CD4-positive, alpha-beta memory T cell (primary cell): ENCODE measurements around the gene GNL3L. TPM values are rescaled to one million over a fixed set of nuclear protein-coding genes. Genes with fewer than 3 reads are reported as not detected.
"Not testable (repeated sequence)": the region's sequence is repeated elsewhere in the genome, so short reads cannot be mapped to it uniquely, and the experiment has no call there.

Experiments used
- CTCF ChIA-PET: fragments of 350-600 bp; sonication (Branson Sonifier 250); formaldehyde crosslinking; loops from one replicate; lab custom pipeline; 2021; ENCODE audit warnings: inconsistent platforms; ENCODE audit not compliant: partially characterized antibody; lab: Charles Lee
- POLR2A ChIA-PET: fragments of 350-600 bp; sonication (Branson Sonifier 250); formaldehyde crosslinking; loops from one replicate; lab custom pipeline; 2021; ENCODE audit not compliant: partially characterized antibody; lab: Charles Lee
- DNase-seq, 5 donors: peaks; one replicate each; pipeline versions ENCODE4 v3.0.0 to v3.0.0-alpha.2; 2020 to 2022; ENCODE audit warnings: mixed read lengths in 1 of 5
- H3K27ac ChIP-seq: one replicate; pipeline ENCODE4 v1.7.0; 2013; ENCODE audit warnings: low read depth, low read length
- H3K27me3 ChIP-seq: 2 replicates; pipeline ENCODE4 v1.7.0; 2013; ENCODE audit warnings: mild to moderate bottlenecking, low read length, moderate library complexity; ENCODE audit not compliant: insufficient read depth
- H3K36me3 ChIP-seq: 2 replicates; pipeline ENCODE4 v1.7.0; 2013; ENCODE audit warnings: mild to moderate bottlenecking, low read length, moderate library complexity; ENCODE audit not compliant: insufficient read depth
- H3K4me1 ChIP-seq: 2 replicates; pipeline ENCODE4 v1.7.0; 2013; ENCODE audit warnings: mild to moderate bottlenecking, low read length, moderate library complexity; ENCODE audit not compliant: insufficient read depth
- H3K4me3 ChIP-seq, 2 donors: one replicate each; pipeline ENCODE4 v1.7.0; 2013; ENCODE audit warnings: low read length in 2 of 2, mild to moderate bottlenecking in 1 of 2
- H3K9me3 ChIP-seq, 2 donors: one replicate each; pipeline ENCODE4 v1.7.0; 2013; ENCODE audit warnings: low read length in 2 of 2, control low read depth in 1 of 2; ENCODE audit not compliant: control insufficient read depth in 1 of 2
- H3K27ac Mint-ChIP-seq, 7 donors: one replicate each; pipeline ENCODE4 v1.8.0; 2020 to 2021; ENCODE audit warnings: mixed read lengths in 7 of 7, mild to moderate bottlenecking in 6 of 7, inconsistent platforms in 3 of 7, moderate library complexity in 3 of 7
- H3K27me3 Mint-ChIP-seq, 2 donors: one replicate each; pipeline ENCODE4 v1.8.0; 2020 to 2021; ENCODE audit warnings: mixed read lengths in 2 of 2
- H3K36me3 Mint-ChIP-seq, 2 donors: one replicate each; pipeline ENCODE4 v1.8.0; 2020 to 2021; ENCODE audit warnings: mixed read lengths in 2 of 2, inconsistent platforms in 1 of 2, mild to moderate bottlenecking in 1 of 2
- H3K4me1 Mint-ChIP-seq, 4 donors: one replicate each; pipeline ENCODE4 v1.8.0; 2020 to 2021; ENCODE audit warnings: mixed read lengths in 4 of 4, mild to moderate bottlenecking in 1 of 4
- H3K4me3 Mint-ChIP-seq, 8 donors: one replicate each; pipeline ENCODE4 v1.8.0; 2020 to 2021; ENCODE audit warnings: mixed read lengths in 8 of 8, mild to moderate bottlenecking in 7 of 8, moderate library complexity in 6 of 8, inconsistent platforms in 3 of 8
- H3K9me3 Mint-ChIP-seq, 8 donors: one replicate each; pipeline ENCODE4 v1.8.0; 2020 to 2021; ENCODE audit warnings: mixed read lengths in 8 of 8, mild to moderate bottlenecking in 5 of 8, inconsistent platforms in 3 of 8, moderate library complexity in 1 of 8
- intact Hi-C: fragments of 100-400 bp; cut with micrococcal nuclease; formaldehyde crosslinking; loops from one replicate; pipeline ENCODE4 v1.15.1; 2023
- polyA plus RNA-seq, 2 donors: library from polyadenylated mRNA; unstranded; fragments of 300-500 nt; fragmentation: Illumina TruSeq; gene quantifications; one replicate each; pipeline ENCODE4 v1.2.3, GENCODE V29; 2021
- total RNA-seq, 2 experiments: library from RNA; stranded (reverse); gene quantifications; one replicate each; pipeline ENCODE4 v1.2.3, GENCODE V29; 2021

GNL3L gene
- total and polyA plus RNA-seq, 4 experiments from 2014 or later: 22.8 to 45.1 (median 38.2) TPM

GRCh38 chrX:54555006-54555405, 25.0 kb downstream of the GNL3L start:
- H3K27me3 ChIP-seq, H3K27me3 Mint-ChIP-seq, H3K4me3 ChIP-seq, H3K4me1 ChIP-seq, intact Hi-C loops, DNase-seq, POLR2A ChIA-PET, H3K27ac Mint-ChIP-seq, H3K27ac ChIP-seq, H3K9me3 ChIP-seq, H3K4me1 Mint-ChIP-seq, H3K9me3 Mint-ChIP-seq: not testable (repeated sequence)
- H3K36me3 ChIP-seq: peaks cover 39% of the 10 kb centered on the region
- peak overlapping the region in 1 of 8 donors; percentile 57 for H3K4me3 Mint-ChIP-seq
- peaks cover 20 to 61% of the 10 kb centered on the region in 2 donors for H3K36me3 Mint-ChIP-seq
- CTCF ChIA-PET: interaction anchor here (1.0 kb wide), 1 partner anchor 33 kb away, joined by 3 read pairs; no protein-coding TSS in a partner anchor

DNA sequence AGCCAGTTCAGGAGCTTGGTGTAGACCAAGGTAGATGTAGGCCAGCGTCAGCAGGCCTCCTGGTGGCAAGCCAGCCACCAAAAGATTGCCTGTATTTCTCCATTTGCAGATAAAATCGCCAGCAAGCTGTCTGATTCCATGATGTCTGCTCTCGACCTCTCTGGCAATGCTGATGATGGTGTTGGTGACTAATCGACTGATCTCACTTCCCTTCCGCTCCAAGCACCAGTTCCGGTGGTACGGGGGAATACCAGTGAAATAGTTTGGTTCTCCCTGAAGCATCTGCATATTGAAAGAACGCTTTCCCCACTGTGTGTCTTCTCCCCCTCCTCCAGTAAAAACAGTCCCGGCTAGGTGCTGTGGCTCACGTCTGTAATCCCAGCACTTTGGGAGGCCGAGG, 30.4 kb downstream of the GNL3L start:
- Histone ChIP-seq H3K36me3 (peaks cover 23% of the 10 kb centered on the region), H3K27ac (no peak overlapping the region), H3K9me3 (no peaks in the 10 kb centered on the region), H3K4me3 (no peak overlapping the region), H3K27me3 (no peaks in the 10 kb centered on the region), H3K4me1 (no peaks in the 10 kb centered on the region)
- Mint-ChIP-seq H3K4me1 (no peaks in the 10 kb centered on the region), H3K9me3 (no peaks in the 10 kb centered on the region), H3K36me3 (peaks cover 22 to 44% of the 10 kb centered on the region in 2 donors), H3K27me3 (no peaks in the 10 kb centered on the region), H3K27ac (peak overlapping the region in 1 of 7 donors; percentile 8), H3K4me3 (no peak overlapping the region)
- POLR2A ChIA-PET: interaction anchor here (0.9 kb wide), 1 partner anchor 22 kb away, joined by 4 read pairs; no protein-coding TSS in a partner anchor
- intact Hi-C loops: no loop called here
- no peak for DNase-seq
- CTCF ChIA-PET: no interaction called here

- Histone ChIP-seq H3K9me3 (no peaks in the 10 kb centered on the region), H3K27ac (no peak overlapping the region), H3K36me3 (peaks cover 17% of the 10 kb centered on the region), H3K27me3 (no peaks in the 10 kb centered on the region), H3K4me1 (no peaks in the 10 kb centered on the region), H3K4me3 (no peak overlapping the region)
- peaks cover 17 to 43% of the 10 kb centered on the region in 2 donors for H3K36me3 Mint-ChIP-seq
- no peaks in the 10 kb centered on the region for H3K27me3 Mint-ChIP-seq
- no peak for DNase-seq
- ChIA-PET CTCF (no interaction called here), POLR2A (no interaction called here)
- intact Hi-C loops: no loop called here
- no peak overlapping the region for H3K27ac Mint-ChIP-seq
- no peaks in the 10 kb centered on the region for H3K4me1 Mint-ChIP-seq
- H3K9me3 Mint-ChIP-seq: no peaks in the 10 kb centered on the region
- H3K4me3 Mint-ChIP-seq: no peak overlapping the region
These were observed 31.6 kb downstream of the GNL3L start for GRCh38 chrX:54561622-54562021.

DNA sequence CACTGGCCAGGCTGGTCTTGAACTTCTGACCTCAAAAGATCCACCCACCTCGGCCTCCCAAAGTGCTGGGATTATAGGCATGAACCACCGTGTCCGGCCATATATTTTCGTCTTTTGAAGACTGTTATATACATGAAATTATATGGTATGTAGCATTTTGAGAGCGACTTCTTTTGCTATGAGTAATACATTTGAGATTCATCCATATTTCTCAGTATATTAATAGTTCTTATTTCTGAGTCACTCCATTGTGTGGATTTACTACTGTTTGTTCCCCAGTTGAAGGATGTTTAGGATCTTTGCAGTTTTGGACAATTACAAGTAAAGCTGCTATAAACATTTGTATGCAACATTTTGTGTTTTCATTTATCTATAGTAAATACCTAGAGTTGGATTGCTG, 34.9 kb downstream of the GNL3L start:
- no peaks in the 10 kb centered on the region for H3K27me3 ChIP-seq
- H3K9me3 Mint-ChIP-seq: peaks cover 0 to 4% (median 0%) of the 10 kb centered on the region in 8 donors
- H3K4me1 ChIP-seq: no peaks in the 10 kb centered on the region
- CTCF ChIA-PET: no interaction called here
- H3K27me3 Mint-ChIP-seq: no peaks in the 10 kb centered on the region
- intact Hi-C loops: no loop called here
- no peak overlapping the region for H3K4me3 Mint-ChIP-seq
- H3K36me3 Mint-ChIP-seq: peaks cover 24 to 35% of the 10 kb centered on the region in 2 donors
- no peak overlapping the region for H3K4me3 ChIP-seq
- H3K27ac Mint-ChIP-seq: peak overlapping the region in 1 of 7 donors; percentile 21
- POLR2A ChIA-PET: no interaction called here
- peaks cover 0 to 1% (median 0%) of the 10 kb centered on the region in 4 donors for H3K4me1 Mint-ChIP-seq
- no peak overlapping the region for H3K27ac ChIP-seq
- no peak for DNase-seq
- no peaks in the 10 kb centered on the region for H3K9me3 ChIP-seq
- H3K36me3 ChIP-seq: peaks cover under 1% of the 10 kb centered on the region

DNA sequence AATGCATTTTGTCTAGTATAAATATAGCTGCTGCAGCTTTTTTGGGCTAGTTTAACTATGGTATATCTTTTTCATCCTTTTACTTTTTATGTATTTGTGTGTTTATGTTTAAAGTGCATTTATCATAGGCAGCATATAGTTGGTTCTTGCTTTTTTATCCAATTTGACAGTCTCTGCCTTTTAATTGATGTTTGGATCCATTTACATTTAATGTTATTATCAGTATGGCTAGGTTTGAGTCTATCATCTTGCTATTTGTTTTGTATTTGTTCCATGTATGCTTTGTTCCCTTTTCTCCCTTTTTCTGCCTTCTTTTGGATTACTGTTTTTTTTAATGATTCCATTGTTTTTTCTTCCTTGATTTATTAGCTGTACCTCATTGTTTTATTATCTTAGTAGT, 40.3 kb downstream of the GNL3L start:
- peak overlapping the region in 1 of 7 donors; percentile 53 for H3K27ac Mint-ChIP-seq
- intact Hi-C loops: no loop called here
- ChIA-PET CTCF (no interaction called here), POLR2A (interaction anchor here (1.0 kb wide), 1 partner anchor 69 kb away, joined by 4 read pairs; no protein-coding TSS in a partner anchor)
- no peaks in the 10 kb centered on the region for H3K4me1 ChIP-seq
- peaks cover 0 to 16% (median 5%) of the 10 kb centered on the region in 8 donors for H3K9me3 Mint-ChIP-seq
- peaks cover 0 to 1% (median 0%) of the 10 kb centered on the region in 4 donors for H3K4me1 Mint-ChIP-seq
- H3K36me3 ChIP-seq: no peaks in the 10 kb centered on the region
- H3K27me3 ChIP-seq: no peaks in the 10 kb centered on the region
- H3K4me3 ChIP-seq: no peak overlapping the region
- H3K27ac ChIP-seq: no peak overlapping the region
- DNase-seq: no peak
- H3K4me3 Mint-ChIP-seq: peak overlapping the region in 1 of 8 donors; percentile 12
- peaks cover 22 to 26% of the 10 kb centered on the region in 2 donors for H3K36me3 Mint-ChIP-seq
- H3K27me3 Mint-ChIP-seq: no peaks in the 10 kb centered on the region
- no peaks in the 10 kb centered on the region for H3K9me3 ChIP-seq

- DNase-seq, H3K4me1 ChIP-seq, H3K4me3 Mint-ChIP-seq, CTCF ChIA-PET, H3K27ac Mint-ChIP-seq, intact Hi-C loops, H3K9me3 ChIP-seq, H3K4me1 Mint-ChIP-seq, H3K27me3 Mint-ChIP-seq, H3K27ac ChIP-seq, POLR2A ChIA-PET, H3K4me3 ChIP-seq, H3K36me3 ChIP-seq, H3K27me3 ChIP-seq: not testable (repeated sequence)
- peaks cover 0 to 16% (median 5%) of the 10 kb centered on the region in 8 donors for H3K9me3 Mint-ChIP-seq
- peaks cover 21 to 36% of the 10 kb centered on the region in 2 donors for H3K36me3 Mint-ChIP-seq
These were observed 42.6 kb downstream of the GNL3L start for GRCh38 chrX:54572641-54573040.

- ChIA-PET CTCF (no interaction called here), POLR2A (no interaction called here)
- Histone ChIP-seq H3K4me1 (no peaks in the 10 kb centered on the region), H3K9me3 (no peaks in the 10 kb centered on the region), H3K27me3 (no peaks in the 10 kb centered on the region), H3K27ac (no peak overlapping the region), H3K4me3 (no peak overlapping the region), H3K36me3 (no peaks in the 10 kb centered on the region)
- Mint-ChIP-seq H3K27ac (no peak overlapping the region), H3K4me1 (peaks cover 0 to 2% (median 0%) of the 10 kb centered on the region in 4 donors), H3K4me3 (no peak overlapping the region), H3K9me3 (no peaks in the 10 kb centered on the region), H3K27me3 (no peaks in the 10 kb centered on the region), H3K36me3 (peaks cover 3 to 6% of the 10 kb centered on the region in 2 donors)
- intact Hi-C loops: no loop called here
- no peak for DNase-seq
These were observed 67.7 kb downstream of the GNL3L start for GRCh38 chrX:54597728-54598127.
